ENCODE results near the gene MEX3D. TPM values are rescaled to one million over a fixed set of nuclear protein-coding genes. Genes with fewer than 3 reads are reported as not detected.

Gene MEX3D
- total RNA-seq, 1 donor from 2014 or later, result 21.4 TPM

GRCh38 chr19:1507763-1508506 is 60.2 kb downstream of the MEX3D start:
- peaks cover 62% of the 10 kb centered on the region for H3K4me1 ChIP-seq
- H3K27ac ChIP-seq, result peak overlapping the region; percentile 87
- TF ChIP-seq POLR2A (IDR thresholded peaks at IDR 0.05) (no peak), POLR2AphosphoS5 (IDR thresholded peaks at IDR 0.05; ENCODE audit: insufficient read depth in 1 of 2, low read depth in 1 of 2) (peak; percentile 86 to 90)
- intact Hi-C loops (cut with DNase I), result no loop called here
- H3K27me3 ChIP-seq, result no peaks in the 10 kb centered on the region
- peak overlapping the region; percentile 37 to 48 for H3K4me3 ChIP-seq
- H3K36me3 ChIP-seq, result no peaks in the 10 kb centered on the region
- H3K9me3 ChIP-seq, result no peaks in the 10 kb centered on the region
- peak in 1 of 2 donors; percentile 97 for DNase-seq (ENCODE audit: extremely low spot score in 2 of 2)

GRCh38 chr19:1507192-1507660 is 60.9 kb downstream of the MEX3D start:
- intact Hi-C loops (cut with DNase I), result no loop called here
- H3K27me3 ChIP-seq, result no peaks in the 10 kb centered on the region

GRCh38 chr19:1505991-1506881 is 61.9 kb downstream of the MEX3D start:
- no peaks in the 10 kb centered on the region for H3K27me3 ChIP-seq
- H3K27ac ChIP-seq, result peak overlapping the region; percentile 87
- H3K4me3 ChIP-seq, result no peak overlapping the region
- intact Hi-C loops (cut with DNase I), result no loop called here
- H3K36me3 ChIP-seq, result no peaks in the 10 kb centered on the region
- peaks cover 51% of the 10 kb centered on the region for H3K4me1 ChIP-seq
- H3K9me3 ChIP-seq, result no peaks in the 10 kb centered on the region
- TF ChIP-seq POLR2A (IDR thresholded peaks at IDR 0.05) (no peak), CTCF (IDR thresholded peaks at IDR 0.05) (no peak), POLR2AphosphoS5 (IDR thresholded peaks at IDR 0.05; ENCODE audit: insufficient read depth in 1 of 2, low read depth in 1 of 2) (no peak)
- no peak for DNase-seq (ENCODE audit: extremely low spot score in 2 of 2)

More at GRCh38 chr19:1507192-1507660, 60.9 kb downstream of the MEX3D start:
- no peak for DNase-seq (ENCODE audit: extremely low spot score in 2 of 2)
- peak overlapping the region; percentile 37 to 48 for H3K4me3 ChIP-seq
- H3K9me3 ChIP-seq, result no peaks in the 10 kb centered on the region
- H3K27ac ChIP-seq, result peak overlapping the region; percentile 87
- peaks cover 57% of the 10 kb centered on the region for H3K4me1 ChIP-seq
- no peaks in the 10 kb centered on the region for H3K36me3 ChIP-seq
- TF ChIP-seq CTCF (IDR thresholded peaks at IDR 0.05) (no peak), POLR2AphosphoS5 (IDR thresholded peaks at IDR 0.05; ENCODE audit: insufficient read depth in 1 of 2, low read depth in 1 of 2) (no peak)

- no peak for TF ChIP-seq POLR2AphosphoS5 (IDR thresholded peaks at IDR 0.05; ENCODE audit: insufficient read depth in 1 of 2, low read depth in 1 of 2)
- TF ChIP-seq CTCF (IDR thresholded peaks at IDR 0.05), result no peak
- no peak for TF ChIP-seq POLR2A (IDR thresholded peaks at IDR 0.05)
- Histone ChIP-seq H3K36me3 (no peaks in the 10 kb centered on the region), H3K9me3 (no peaks in the 10 kb centered on the region), H3K27me3 (no peaks in the 10 kb centered on the region), H3K27ac (no peak overlapping the region), H3K4me1 (peaks cover 42% of the 10 kb centered on the region), H3K4me3 (no peak overlapping the region)
- no peak for DNase-seq (ENCODE audit: extremely low spot score in 2 of 2)
- intact Hi-C loops (cut with DNase I), result no loop called here
Measured at GRCh38 chr19:1505012-1505411, 63.1 kb downstream of the MEX3D start.

Small RNAs within 50 kb of the gene (small RNA-seq; reads per million reads assigned to genes)
- not detected for gene AC005943.2
- gene RN7SL477P, result not detected
- not detected for gene RNU6-1223P

Other genes with a start within 250 kb of the MEX3D start
- gene NDUFS7, start 184.4 kb downstream of the MEX3D start, total RNA-seq, result 141 TPM
- gene GAMT, start 166.8 kb downstream of the MEX3D start, total RNA-seq, result 29.0 TPM
- gene DAZAP1, start 160.7 kb downstream of the MEX3D start, total RNA-seq, result 29.7 TPM
- gene RPS15, start 129.9 kb downstream of the MEX3D start, total RNA-seq, result 3,906 TPM
- 1.2 TPM for gene APC2, start 118.2 kb downstream of the MEX3D start, total RNA-seq
- 25.0 TPM for gene C19orf25, start 89.1 kb downstream of the MEX3D start, total RNA-seq
- 5.4 TPM for gene PCSK4, start 78.0 kb downstream of the MEX3D start, total RNA-seq
- gene REEP6, start 77.1 kb downstream of the MEX3D start, total RNA-seq, result 6.1 TPM
- gene ADAMTSL5, start 55.3 kb downstream of the MEX3D start, total RNA-seq, result 22.6 TPM
- gene PLK5, start 44.2 kb downstream of the MEX3D start, total RNA-seq, result 0.49 TPM
- 66.0 TPM for gene MBD3, start 24.5 kb upstream of the MEX3D start, total RNA-seq
- gene UQCR11, start 37.1 kb upstream of the MEX3D start, total RNA-seq, result 79.8 TPM
- gene TCF3, start 84.3 kb upstream of the MEX3D start, total RNA-seq, result 26.0 TPM
- gene ONECUT3, start 185.2 kb upstream of the MEX3D start, total RNA-seq, result not detected
- 3.2 TPM for gene ATP8B3, start 244.0 kb upstream of the MEX3D start, total RNA-seq

Data from vagina (tissue), 2 donors.